Stimulated activated CD4-positive, alpha-beta T cell treated with anti-CD3 and anti-CD28 coated beads, Interleukin-15, amount 100 ng/mL, for 48 hours (primary cell): ENCODE data around the gene DOK3.
"Not testable (repeated sequence)": the region's sequence is repeated elsewhere in the genome, so short reads cannot be mapped to it uniquely, and the experiment has no call there.

Experiments used
- DNase-seq, 2 donors: peaks; one replicate each; pipeline ENCODE4 v3.0.0-alpha.2; 2020; ENCODE audit warnings: low read depth in 2 of 2

DOK3 gene

DNA sequence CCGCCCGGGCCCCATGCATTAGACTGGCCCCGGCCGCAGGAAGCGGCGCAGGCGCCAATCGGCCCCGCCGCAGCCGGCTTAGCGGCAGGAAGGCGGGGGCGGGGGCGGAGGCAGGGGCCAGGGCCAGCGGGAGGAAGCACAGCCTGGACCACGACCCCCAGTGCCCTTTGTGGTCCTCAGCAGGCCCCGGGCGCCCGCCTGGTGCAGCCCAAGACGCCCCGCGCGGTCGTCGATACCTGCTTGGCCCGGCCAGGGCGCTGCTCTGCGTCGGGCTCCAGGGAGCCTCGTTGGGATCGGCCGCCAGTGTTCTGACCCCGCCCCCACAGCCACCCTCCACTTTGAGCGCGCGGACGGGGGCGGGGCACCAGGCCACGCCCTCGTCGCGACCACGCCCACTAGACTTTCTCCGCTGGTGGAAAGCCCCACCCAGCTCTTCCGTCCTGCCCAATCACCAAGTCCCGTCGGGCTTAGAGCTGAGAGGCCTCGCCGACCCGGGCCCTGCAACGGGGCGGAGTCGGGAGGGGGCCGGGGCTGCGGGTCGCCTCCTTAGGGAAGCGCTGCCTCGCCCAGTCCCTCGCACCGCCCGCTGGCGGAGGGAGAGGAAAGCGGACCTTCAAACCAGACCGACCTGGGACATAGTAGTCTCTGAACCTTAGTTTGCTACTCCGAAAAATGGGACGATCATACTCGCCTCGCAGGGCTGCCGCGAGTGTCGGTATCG is 12.2 kb downstream of the DOK3 start, which contains the start of gene PDLIM7:
Gene PDLIM7 (minus strand): TSS at position 313 of the 721 bp plus-strand sequence. CDS start 1,092 bp downstream, outside the sequence.
- DNase-seq: peak; percentile 89 to 96

GRCh38 chr5:177496727-177497291 is 12.8 kb downstream of the DOK3 start:
- no peak for DNase-seq

- DNase-seq: no peak
These were observed 13.4 kb downstream of the DOK3 start for GRCh38 chr5:177496070-177496726.

DNA sequence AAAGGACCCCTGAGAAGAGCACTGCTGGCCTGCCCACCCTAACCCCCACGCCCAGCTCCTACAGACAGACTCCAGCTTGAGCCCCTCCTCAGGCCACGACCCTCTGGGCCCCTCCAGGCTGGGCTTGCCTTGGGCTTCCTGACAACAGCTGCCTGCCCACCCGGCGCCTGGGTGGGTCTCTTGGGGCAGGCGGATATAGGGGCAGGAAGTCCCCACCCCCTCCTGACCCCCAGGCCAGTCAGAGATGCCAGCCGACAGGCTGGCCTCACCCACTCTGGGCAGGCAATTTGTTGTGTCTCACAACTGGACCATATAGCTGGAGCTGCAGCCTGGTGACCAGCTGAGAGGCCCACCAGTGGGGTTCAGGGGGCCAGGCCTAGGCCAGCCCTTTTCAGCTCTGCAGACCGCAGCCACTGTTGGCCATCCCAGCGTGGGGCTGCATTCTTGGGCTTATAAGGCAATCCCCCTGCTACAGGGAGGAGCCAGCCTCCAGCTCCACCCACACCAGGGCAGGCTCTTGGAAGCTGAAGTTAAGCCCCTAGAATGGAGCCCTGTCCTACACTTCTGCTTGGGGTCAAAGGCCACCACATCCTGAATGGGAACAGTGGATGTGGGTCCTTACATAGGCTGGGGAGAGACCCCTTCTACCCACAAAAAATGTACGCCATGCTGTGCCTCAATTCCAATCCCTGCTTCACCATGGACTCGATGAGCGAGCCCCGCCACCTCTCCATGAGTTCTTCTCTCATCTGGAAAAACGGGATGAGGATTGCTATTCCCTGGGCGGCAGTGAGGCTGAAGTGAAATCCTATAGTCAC is 14.2 kb downstream of the DOK3 start:
- DNase-seq: no peak

DNA sequence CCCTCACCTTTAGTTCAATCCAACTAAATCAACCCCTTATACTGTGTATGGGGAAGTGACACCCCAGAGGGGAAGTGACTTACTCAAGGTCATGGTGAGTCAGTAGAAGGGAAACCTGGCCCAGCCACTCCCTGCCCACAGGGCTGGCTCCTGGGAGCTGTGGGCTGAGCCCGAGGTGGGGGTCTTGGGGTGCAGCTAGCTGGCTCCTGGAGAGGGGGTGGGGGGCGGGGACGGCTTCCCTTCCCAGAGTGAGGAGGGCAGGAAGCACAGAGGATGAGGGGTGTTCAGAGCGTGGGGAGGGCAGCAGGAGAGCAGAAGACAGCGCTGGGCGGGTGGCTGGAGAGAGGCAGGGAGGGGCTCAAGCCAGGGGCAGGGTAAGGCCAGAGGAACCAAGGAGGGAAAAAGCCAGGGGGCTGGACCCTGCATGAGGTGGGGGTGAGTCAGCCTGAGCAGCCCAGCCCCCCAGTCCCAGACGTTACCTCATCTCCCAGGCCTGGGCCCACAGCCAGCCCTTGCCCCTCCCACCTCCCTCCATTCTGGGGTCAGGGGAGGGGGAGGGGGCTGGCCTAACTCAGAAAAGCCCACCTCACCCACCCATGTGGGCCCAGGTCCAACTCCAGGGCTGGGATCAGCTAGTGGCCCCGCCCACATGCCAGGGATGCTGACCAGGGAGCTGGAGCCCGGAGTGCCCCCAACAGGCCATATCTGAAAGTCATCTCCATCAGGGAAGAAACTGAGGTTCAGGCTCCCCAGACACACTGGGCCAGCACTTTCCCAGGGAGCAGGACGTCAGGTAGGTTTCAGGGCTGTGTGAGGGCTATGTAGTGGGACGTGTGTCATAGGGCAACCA is 15.1 kb downstream of the DOK3 start:
- DNase-seq: no peak

DNA sequence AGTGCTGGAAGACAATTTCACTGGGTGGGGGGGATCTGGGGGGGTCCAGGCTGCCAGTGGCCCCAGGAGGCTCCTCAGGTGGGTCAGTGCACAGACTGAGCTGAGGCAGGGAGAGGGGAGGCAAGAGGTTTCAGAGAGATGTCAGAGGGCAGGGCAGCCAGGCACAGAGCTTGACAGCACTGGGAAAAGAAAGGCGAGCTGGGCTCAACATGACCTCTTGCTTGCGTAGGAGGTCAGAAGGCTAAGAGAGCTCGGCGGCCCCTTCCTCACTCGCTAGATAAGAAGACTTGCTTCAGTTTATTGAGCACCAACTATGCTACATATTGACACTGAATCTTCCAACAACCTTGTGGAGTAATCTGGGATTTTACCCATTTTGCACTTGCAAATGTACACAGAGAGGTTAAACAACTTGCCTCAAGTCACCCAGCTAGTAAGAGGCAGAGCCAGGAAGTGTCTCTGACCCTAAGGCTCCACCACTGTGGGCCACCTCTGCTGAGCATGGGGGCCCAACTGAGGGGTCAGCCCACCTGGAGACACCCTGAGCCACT is 15.8 kb downstream of the DOK3 start:
- no peak for DNase-seq

DNA sequence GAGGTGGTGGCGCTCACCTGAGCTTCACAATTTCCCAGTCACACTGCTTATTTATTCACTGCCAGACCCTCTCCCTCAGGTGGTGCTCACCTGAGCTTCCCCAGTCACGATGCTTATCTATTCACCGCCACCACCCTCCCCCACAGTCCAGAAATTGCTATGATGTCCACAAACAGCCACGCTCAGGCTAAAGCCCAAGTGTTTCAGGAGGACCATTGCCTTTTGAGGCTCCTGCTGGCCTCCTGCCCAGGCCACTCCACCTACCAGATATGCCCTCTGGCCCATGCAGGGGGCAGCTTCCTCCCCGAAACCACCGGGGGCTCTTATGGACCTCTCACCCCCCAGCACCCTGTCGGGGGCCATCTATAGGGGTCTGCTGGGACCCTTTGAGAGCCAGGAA is 16.8 kb downstream of the DOK3 start:
- DNase-seq: no peak

GRCh38 chr5:177491983-177492746 is 17.5 kb downstream of the DOK3 start:
- no peak for DNase-seq

DNA sequence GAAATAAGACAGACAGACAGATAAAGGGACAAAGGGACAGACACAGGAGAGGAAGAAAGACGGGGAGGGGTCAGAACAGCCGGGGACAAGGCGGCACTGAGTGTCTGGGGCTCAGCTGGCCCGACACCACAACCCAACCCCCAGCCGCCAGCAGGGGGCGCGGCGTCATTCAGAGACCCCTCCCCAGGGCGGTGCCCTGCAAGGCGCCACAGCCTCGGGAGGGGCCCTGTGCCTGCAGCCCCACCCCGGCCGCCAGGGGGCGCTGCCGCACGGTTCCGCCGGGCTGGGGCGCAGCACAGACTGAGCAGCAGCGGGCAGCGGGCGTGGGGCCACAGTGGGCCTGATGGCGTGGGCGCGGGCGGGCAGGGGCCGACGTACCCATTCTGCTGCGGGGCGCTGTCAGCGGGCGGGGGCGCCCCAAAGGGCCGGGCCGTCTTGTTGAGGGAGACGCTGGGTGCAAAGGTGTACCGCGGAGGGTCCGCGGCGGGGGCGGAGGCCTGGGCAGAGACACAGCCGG is 18.1 kb downstream of the DOK3 start:
- peak in 1 of 2 donors; percentile 36 for DNase-seq

DNA sequence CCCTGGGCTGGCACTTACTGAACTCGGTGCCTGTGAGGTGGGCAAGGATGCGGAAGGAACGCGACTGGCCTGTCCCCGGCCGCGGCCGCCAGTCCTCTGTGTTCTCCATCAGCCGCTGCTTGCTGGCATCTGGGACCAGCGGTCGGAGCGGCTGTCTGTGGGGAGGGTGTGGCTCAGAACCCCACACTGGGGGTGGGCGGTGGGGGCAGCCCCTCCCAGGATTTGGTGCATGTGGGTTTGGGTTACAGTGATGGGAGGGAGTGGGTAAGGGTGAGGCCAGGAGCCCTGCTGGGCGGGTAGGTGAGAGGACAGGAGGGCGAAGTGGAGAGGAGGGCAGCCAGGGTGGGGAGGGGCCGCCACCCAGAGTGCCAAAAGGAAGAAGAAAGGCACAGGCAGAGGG is 18.6 kb downstream of the DOK3 start:
- no peak for DNase-seq

DNA sequence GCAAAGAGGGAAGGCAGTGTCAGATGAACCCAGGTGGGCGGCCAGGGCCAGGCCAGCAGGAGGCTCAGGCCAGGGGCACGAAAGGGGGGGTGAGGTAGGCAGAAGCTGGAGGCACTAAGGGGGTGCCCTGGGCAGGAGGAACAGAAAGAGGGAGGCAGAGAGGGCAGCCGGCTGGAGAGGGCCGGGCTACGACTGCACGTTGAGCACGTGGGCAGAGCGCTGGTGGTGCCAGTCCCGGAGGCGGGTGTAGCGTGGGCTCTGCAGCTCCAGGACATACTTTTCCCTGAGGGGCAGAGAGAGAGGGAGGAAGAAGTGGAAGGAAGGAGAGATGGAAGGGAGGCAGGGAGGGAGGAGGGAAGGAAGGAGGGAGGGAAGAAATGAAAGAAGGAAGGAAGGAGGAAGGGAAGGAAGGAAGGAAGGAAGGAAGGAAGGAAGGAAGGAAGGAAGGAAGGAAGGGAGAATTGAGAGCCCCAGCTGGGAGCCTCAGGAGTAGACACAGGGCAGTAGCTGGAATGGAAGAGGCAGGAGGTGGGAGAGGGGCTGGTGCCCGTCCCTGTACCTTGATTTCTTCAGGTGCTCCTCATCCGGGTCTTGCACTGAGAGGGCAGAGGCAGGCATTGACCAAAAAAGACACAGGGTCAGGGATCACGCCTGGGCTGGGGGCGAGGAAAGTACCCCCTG is 19.2 kb downstream of the DOK3 start:
- DNase-seq: no peak

- no peak for DNase-seq
These were observed 20.4 kb downstream of the DOK3 start for GRCh38 chr5:177489119-177489716.

DNA sequence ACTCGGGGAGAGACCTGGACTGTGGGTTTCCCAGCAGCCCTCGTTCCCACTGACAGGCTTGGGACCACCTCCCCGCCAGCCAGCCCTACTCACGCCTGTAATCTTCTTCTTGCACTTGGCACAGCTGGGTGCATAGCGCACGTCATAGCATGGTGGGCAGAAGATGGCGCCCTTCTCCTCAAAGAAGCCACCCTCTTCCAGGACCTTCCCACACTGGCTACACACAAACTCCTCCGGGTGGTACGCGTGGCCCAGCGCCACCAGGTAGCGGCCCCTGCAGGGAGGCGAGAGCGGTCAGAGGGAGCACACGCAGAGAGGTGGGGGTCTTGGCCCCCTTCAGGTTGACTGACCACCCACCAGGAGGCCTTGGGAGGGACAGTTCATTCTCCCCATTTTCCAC is 21.7 kb downstream of the DOK3 start:
- DNase-seq: no peak

GRCh38 chr5:177487144-177487543 is 22.5 kb downstream of the DOK3 start:
- no peak for DNase-seq

DNA sequence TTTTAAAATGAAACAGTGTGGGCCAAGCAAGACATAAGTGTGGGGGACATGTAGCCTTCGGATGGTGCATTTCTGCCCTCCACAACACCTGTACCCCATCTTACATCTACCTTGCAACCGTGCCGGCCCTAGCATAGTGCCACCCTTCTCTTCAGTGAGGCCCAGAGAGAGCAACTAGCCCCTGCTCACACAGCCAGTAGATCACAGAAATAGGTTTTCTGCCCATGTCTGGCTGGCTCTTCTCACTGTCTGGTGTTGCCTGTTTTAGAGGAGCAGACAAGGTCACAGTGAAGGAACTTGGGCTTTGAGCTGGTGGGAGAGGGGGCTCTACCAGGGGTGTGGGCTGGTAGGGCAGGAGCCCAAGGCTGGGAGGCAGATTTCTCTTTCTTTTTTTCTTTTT is 23.4 kb downstream of the DOK3 start:
- no peak for DNase-seq

DNA sequence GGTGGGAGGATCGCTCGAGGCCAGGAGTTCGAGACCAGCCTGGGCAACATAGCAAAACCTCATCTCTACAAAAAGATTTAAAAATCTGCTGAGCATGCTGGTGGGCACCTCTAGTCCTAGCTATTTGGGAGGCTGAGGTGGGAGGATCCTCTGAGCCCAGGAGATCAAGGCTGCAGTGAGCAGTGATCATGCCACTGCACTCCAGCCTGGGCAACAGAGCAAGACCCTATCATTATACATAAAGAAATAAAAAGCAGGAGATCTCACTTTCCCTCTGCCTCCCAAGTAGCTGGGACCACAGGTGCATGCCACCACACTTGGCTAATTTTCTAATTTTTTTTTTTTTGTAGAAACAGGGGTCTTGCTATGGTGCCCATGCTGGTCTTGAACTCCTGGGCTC is 23.9 kb downstream of the DOK3 start:
- not testable (repeated sequence) for DNase-seq

GRCh38 chr5:177484902-177485549 is 24.6 kb downstream of the DOK3 start:
- DNase-seq: no peak
